Fibroblast of lung (primary cell): ENCODE measurements around the gene UVRAG.

Experiments used
- EZH2 ChIP-seq: IDR thresholded peaks from 2 replicates; pipeline ENCODE4 v1.5.1; 2012; ENCODE audit warnings: low read length, control low read depth, mild to moderate bottlenecking; ENCODE audit errors: missing control alignments
- TF ChIP-seq, protein P1 (sequence below), 2 donors: IDR thresholded peaks in 1 of 2; conservative IDR thresholded peaks in 1 of 2; 1 replicate in 1 of 2; 2 replicates in 1 of 2; pipeline ENCODE4 v1.5.1; 2011 to 2012; ENCODE audit warnings: low read length in 2 of 2, control low read depth in 1 of 2, inconsistent platforms in 1 of 2, low read depth in 1 of 2, mild to moderate bottlenecking in 1 of 2

GRCh38 chr11:76005756-76006155 lies 190.7 kb downstream of the UVRAG start:
- TF ChIP-seq EZH2: no peak
- TF ChIP-seq, protein P1, sequence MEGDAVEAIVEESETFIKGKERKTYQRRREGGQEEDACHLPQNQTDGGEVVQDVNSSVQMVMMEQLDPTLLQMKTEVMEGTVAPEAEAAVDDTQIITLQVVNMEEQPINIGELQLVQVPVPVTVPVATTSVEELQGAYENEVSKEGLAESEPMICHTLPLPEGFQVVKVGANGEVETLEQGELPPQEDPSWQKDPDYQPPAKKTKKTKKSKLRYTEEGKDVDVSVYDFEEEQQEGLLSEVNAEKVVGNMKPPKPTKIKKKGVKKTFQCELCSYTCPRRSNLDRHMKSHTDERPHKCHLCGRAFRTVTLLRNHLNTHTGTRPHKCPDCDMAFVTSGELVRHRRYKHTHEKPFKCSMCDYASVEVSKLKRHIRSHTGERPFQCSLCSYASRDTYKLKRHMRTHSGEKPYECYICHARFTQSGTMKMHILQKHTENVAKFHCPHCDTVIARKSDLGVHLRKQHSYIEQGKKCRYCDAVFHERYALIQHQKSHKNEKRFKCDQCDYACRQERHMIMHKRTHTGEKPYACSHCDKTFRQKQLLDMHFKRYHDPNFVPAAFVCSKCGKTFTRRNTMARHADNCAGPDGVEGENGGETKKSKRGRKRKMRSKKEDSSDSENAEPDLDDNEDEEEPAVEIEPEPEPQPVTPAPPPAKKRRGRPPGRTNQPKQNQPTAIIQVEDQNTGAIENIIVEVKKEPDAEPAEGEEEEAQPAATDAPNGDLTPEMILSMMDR (conservative IDR thresholded peaks at IDR 0.05 in 1 of 2, IDR thresholded peaks at IDR 0.05 in 1 of 2; ENCODE audit: low read depth in 1 of 2, low read length in 2 of 2): no peak
